Epidermal melanocyte (primary cell): ENCODE results near the gene GSN.

Source experiments
- DNase-seq: peaks from one replicate; pipeline ENCODE4 v3.0.0; 2011; ENCODE audit warnings: low spot score; ENCODE audit not compliant: insufficient read length

The GSN gene

DNA sequence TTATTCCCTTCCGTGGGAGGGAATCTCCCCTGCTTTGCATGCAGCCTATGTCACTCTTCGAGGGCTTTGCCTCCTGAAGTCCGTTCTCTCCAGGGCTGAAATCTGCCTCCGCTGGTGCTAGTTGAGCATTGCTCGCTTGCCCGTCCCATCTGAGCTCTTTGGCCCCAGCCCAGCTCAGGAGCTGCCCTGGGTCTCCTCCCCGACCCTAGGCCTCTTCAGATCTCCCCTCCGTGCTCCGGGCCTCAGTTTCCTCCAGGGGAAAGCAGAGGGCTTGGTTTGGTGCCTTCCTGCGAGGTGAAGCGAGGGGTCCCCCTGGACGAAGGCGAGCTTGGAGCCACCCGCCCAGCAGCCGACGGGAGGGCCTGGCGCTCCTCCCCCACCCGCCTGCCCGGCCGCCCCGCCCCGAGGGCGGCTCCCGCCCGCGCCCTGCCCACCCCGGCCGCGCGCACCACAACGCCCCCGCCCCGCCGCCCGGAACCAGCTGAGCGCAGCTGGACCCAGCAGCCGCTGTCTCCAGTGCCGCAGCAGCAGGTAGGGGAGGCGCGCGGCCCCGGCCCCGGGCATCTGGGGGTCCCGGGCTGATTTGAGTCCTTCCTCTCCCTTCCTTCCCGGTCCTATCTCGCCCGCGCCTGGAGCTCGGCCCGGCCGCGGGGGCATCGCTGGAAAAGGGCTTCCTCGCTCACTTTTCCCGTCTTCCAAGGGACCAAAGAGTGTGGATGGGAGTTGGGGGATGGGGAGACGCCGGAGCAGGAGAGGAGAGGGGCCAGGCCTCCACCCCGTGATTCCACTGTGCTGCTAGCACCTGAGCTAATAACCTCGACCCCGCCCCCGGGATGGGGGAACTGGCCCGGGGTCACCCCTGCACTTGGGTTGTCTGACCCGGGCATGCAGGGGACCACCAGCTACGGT is at the start of gene GSN:
GSN (plus strand) TSS at position 474 of the 909 bp plus-strand sequence. CDS start 33,810 bp downstream, outside the sequence.
- peak; percentile 52 for DNase-seq

DNA sequence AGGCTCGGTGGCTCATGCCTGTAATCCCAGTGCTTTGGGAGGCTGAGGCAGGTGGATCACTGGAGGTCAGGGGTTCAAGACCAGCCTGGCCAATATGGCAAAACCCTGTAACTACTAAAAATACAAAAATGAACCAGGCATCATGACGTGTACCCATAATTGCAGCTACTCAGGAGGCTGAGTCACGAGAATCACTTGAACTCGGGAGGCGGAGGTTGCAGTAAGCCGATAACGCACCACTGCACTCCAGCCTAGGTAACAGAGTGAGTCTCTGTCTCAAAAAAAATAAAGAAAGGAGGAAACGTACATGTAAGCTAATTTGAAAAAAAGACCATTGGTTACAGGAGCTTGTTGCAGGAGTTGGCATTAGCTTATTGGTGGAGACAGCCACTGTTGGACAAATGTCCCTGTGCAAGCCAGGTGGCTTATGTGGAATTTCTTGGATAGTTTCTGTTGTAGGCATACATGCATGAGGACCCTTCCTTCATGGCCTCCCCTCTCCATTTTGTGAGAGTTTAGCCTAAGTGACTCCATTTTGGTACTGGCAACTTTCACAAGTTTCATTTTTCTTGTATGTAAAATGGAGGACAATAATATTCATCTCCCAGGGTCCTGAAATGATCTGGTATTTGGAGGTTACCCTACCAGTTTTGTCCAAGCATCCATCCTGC is 49.5 kb upstream of the GSN start:
- DNase-seq, result no peak

DNA sequence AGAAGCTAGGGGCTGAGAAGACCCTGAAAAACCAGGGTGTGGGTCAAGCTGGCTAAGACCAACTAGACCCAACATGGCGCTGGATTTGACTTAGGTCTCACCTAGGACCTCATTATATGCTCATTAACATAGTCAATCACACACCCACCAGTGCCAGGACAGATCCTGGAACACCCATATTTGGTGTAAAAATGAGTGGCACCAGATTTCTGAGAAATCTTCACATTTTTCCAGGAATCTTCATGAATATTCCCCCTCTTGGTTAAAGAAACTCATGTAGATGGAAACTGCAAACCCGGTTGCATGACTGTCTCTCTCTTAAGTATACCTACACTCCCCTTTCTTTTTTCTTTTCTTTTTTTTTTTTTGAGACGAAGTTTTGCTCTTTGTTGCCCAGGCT is 48.4 kb upstream of the GSN start:
- DNase-seq, result no peak

DNA sequence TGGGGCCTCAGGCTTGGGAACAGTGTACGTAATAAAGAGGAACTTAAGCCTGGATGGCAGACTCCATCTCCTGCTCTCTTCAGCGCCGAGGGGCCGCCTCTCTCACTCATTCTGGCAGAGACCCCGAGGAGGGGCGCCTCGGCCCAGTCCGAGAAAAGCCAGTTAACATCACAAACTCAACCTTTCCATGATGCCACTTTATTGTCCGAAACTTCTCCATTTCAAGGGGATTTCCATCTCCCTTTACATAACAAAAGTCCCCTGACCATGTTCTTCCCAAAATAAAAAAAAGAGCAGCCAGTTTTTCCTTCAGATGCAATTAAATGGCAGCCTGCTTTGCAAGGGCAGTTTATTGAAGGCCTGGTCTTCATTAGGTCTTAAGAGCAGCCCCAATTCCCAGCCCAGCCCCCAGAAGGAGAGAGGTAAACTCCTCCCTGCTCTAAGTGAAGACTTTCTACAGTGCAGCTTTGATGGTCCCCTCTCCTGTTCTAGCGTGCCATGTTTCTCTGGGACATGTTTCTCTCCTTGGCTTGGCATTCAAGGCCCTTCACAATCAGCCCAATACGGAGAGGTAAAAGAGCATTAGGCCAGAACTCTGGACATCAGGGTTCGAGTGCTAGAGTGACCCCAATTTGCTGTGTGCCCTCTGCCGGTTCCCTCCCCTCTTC is 46.8 kb upstream of the GSN start:
- no peak for DNase-seq

DNA sequence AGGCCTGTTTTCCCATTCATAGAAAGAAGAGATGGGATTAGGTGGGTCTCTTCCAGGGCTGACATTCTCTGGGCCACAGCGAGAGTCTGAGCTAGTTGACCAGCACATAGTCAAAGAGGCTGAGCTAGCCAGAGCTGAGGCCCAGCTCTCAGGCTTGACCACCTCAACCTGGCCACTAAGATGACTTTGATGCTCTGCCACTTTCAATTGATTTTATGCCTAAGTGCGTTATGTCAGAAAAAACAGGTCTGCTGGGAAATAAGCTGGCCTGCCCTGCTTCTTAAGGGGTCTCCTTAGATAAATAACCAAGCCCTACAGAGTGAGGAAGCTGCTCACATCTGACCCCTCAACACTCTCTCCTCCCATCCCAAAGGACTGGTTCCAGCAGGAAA is 46.3 kb upstream of the GSN start:
- DNase-seq, result no peak

DNA sequence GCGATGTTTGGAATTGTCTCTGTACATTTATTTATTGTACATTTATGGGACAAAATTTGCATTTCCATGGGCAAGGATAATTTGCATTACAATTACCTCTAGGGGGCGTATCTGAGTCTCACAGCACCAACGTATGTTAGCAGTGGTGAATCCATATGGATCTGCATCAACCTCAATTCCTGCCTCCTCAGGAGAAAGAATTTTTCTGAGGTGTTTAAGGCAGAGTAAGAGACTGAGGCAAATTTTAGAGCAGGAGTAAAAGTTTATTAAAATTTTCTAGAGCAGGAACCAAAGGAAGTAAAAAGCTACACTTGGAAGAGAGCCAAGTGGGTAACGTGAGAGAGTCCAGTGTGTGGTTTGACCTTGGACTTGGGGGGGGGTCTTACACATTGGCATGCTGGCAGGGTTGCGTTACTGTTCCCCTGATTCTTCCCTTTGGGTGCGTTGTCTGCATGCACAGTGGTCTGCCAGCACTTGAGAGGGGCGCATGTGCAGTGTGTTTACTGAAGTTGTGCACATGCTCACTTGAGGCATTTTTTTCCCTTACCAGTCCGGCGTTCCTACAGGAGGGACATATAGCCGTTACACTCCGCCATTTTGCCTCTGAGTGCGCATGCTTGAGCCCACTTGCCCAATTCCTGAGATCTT is 45.3 kb upstream of the GSN start:
- no peak for DNase-seq

DNA sequence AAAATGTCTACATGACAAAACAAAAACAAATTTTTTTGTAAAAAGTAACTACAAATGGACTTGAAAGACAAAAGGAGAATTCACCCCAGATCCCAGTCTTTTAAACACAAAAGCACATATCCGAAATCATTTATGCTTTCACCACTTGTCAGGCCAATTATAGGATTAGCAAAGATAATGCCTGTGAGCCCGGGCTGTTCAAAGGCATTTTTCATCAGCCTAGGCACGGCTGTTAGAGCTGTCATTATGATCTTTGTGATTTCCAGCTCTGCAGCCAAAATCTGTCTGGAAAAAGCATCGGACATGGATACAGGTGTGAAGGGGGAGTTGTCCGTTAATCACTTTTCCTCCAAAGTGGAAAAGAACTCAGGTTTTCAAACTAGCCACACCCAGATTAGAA is 42.7 kb upstream of the GSN start:
- DNase-seq, result no peak

DNA sequence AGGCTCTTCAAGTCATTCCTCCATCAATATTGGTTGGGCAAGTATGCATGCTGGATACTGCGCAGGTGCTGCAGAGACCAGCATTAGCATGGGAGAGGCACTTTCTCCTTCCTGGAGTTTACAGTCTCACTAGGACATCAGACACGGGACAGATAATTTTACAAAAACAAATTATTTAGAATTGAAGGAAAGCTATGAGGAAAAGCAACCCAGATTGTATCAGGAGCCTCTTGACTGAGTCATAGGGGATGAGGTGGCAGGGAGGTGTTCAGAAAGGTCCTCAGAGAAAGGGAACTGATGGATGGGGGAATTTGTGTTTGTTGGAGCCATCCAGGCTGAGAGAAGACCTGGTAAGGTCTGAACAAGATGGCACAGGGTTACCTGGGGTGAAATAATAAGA is 41.8 kb upstream of the GSN start:
- DNase-seq, result no peak

DNA sequence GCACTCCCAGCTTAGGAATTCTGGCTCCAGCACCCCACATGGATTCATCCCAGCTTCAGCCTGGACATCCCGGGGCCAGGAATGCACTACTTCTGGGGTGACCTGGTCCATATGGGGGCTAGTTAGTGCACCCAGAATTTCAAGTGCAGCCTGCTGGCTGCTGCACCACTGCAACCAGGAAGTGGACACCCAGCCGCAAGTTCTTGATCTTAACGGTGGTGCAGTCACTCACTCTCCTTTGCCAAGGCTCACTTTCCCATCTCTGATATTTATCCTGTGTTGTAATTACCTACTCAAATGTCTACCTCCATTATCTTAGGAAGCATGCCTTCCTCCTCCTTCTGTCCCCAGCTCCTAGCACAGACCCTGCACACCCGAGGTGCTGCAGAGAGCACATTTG is 40.1 kb upstream of the GSN start:
- DNase-seq, result no peak

DNA sequence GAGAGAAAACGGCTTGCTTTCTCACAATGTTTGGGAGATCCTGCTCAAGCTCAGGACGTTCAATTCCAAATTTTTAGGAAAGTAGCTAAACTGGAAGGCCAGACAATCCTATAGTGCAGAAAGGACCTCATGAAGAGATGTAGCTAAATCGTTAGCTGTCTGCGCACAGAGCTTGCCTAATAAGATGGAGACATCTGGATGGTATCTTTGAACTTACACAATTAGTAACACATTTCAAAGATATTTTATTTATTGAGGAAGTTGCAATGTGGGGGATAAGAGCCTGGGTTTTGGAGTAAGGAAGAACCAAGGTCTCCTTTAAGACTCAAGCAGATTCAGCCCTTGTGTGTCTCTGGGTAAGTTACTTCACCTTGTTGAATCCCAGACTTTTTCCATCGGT is 37.7 kb upstream of the GSN start:
- DNase-seq, result no peak

DNA sequence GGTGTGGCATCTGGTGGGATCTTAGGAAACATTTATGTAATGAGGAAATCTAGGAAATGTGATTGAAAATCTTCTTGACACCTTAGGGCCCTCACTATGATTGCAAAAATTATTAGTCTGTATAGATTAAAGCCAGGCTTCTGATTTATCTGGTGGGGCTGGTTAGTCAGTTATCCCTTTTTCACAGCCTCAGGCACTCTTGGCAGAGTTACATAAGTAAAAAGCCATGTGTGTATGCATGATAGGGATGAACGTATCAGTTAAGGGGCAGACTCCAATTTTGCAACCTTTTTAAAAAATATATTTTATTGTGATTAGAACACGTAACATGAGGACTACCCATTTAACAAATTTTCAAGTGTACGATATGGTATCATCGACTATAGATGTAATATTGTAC is 35.7 kb upstream of the GSN start:
- no peak for DNase-seq

DNA sequence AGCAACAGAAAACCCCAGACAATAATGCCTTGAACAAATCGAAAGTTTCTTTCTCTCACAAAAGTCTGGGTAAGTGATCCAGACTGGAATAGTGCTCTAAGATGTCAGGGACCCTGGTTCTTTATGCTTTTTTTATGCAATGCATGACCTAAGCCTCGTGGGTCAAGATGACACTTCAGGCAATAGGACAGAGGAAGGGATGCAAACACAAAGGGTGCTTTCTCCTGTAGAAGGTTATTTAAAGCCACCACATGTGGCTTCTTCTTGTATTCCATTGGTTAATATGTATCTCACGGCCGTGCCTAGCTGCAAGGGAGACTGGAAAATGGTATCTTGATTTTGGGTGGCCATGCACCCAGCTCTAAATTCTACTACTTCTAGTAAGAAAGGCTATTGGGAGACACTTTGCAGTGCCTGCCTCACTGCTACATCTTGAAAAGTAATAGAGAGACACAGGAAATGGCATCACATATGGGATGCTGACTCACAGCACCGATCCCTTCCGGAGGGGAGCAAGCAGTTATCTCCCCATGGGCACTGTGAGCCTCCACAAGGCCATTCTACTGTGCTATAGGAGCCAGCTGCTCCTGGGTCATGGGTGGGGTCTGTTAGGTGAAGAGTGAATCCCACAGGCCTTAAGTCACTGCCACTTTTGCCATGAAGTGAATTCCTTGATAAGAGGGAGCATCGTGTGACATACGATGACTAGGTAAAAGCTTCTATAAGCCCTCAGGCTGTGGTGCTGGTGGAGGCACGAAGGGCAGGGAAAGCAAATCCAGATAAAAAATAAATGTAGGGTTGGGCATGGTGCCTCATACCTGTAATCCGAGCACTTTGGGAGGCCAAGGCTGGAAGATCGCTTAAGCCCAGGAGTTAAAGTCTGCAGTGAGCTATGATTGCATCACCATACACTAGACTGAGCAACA is 33.8 kb upstream of the GSN start:
- DNase-seq, result no peak

DNA sequence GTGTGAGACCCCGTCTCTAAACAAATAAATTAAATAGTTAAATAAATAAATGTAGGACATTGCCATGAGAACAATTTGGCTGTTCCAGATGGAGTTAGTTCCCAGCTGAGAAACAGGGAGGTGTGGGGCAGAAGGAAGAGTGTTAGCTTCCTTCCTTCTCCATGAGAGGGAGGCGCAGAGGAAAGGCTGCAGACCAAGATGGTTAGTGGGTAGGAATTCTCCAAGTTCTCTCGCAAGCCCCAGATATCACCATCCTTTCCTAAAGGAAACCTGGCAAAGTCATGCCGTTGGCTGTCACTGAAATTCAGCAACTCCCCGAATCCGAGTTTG is 33.2 kb upstream of the GSN start:
- no peak for DNase-seq

DNA sequence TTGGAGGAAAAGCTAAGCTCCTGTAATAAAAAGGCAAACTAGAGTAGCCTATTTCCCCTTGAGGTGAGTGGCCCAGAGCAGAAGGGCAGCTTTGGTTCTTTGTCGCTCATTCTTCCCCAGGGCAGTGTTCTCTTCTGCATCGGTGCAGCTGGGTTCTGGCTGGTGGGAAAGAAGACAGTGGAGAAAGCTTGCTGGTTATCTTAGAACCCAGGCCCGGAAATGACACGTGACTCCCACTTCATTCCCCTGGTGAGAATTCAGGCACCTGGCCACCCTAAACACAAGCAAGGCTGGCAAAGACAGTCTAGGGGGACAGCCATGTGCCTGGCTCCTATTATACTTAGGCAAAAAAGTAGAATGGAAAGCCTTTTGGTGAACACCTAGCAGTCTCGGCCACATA is 32.5 kb upstream of the GSN start:
- DNase-seq, result no peak

DNA sequence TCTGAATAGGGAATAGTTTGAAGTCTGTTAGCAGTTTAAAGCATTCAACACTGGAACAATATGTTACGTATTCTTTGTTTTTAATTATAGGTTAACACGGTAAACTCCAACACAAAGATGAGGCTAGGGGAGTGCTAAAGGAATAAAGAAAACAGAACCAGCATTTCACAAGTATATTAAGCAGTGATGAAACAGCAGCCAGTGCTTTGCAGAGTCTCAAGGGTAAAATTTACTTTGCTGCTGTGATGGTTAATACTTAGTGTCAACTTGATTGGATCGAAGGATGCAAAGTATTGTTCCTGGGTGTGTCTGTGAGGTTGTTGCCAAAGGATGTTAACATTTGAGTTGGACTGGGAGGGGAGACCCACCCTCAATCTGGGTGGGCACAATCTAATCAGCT is 30.0 kb upstream of the GSN start:
- no peak for DNase-seq

DNA sequence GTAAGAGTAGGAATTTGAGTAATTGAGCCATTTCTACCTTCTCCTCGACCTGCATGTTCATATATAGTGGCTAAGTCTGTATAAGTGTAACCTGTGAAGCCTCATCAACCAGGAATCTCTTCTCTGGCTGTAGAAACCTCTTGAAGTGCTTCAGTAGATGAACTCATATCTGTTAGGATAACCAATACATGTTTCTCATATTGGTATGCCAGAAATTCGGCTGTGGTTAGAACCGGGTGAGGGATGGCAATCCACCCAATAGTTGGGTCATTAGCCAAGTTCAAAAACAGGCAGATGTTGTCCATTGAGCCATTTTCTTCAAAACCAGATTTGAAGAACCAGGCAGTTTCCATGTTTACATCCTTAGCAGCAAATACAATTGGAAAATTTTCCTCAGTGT is 28.9 kb upstream of the GSN start:
- DNase-seq, result no peak

DNA sequence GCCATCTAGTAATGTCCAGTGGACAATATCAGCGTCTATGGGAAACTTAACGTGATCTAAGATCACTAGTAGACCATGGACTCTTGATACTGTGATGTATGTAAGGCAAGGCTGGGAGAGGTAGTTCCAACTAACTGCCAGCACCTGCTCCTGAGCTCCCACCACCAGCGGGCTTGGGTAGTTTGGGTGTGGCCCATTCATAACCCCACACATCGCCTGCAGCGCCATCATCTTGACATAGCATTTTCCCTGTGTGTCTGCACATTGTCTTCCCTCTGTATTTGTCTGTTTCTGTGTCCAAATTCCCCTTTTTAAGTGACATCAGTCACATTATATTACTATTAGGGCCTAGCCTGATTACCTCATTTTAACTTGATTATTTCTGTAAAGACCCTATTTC is 28.1 kb upstream of the GSN start:
- no peak for DNase-seq

DNA sequence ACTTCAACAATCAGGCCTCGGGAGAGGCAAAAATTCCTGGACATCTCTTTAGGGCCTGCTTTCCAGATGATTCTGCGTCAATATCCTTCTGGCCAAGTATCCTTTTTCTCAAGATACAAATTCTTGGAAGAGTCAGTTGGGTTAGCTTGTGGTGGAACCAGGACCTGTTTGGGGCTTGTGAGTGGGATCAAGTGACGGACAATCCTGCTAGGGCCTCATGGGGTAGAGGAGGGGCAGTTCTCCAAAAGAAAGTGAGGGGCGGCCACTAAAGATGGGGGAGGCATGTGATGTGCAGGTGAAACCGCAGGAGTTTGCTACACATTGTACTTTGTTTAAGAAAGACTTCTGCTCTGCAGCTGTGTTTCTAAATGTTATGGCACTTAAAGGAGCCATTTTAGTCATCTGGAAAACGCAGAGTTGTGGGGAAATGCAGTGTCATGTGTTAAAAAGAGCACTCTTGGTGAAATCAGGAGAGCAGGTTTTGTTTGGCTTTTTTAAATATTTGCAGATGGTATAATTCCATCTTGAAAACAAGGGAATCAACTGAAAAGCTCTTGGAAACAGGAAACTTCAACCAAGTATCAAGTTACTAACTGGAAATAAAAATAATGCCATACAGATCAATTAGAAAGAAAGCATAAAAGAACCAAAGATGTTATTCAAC is 27.4 kb upstream of the GSN start:
- DNase-seq, result no peak

DNA sequence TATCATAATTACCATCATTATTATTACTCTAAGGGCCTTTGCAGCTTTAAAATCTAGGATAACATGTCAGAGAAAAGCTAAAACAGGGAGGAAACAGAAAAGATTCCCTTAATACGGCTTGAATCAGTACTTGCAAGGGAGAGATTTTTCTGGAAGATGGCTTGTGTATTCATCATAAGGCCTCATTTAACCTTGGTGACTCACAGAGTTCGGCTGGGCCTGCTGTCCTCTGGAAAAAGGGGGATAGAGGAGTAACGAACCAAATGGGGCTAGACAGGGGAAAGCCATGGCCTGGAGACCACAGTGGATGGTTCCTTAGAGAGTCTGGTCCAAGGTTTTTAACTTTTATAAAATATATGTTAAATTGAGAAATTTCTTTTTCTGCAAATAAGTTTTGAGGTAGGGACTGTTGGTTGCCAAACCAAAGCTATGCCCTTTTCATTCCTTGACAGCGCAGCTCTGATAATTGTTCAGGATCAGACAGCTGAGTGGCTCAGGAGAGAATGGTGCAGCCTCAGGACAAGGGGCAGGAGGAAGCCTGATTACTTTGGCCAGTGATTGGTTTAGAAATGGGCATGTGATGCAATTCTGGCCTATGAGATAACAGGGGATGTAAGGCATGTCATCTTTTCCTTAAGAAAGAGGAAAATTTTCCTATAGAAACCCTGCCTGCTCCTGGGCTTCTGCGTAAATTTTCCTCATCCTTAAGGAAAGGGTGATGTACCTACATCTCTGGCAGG is 25.6 kb upstream of the GSN start:
- DNase-seq, result no peak

DNA sequence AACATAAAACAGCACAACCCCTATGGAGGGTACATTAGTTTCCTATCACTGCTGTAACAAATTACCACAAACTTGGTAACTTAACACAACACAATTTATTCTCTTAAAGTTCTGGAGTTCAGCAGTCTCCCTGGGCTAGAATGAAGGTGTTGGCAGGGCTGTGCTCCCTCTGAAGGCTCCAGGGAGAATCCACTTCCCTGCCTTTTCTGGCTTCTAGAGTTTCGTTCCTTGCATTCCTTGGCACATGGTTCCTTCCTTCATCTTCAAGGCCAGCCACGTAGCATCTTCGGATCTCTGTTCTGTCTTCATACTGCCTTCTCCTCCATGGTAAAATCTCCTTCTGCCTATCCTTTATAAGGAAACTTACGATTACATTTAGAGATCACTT is 25.0 kb upstream of the GSN start:
- DNase-seq, result no peak
